HG02884 (cell line): ENCODE results near the gene HEXIM1.
A peak's percentile ranks its signal among the peaks of the same experiment; 100 is the strongest.

ENCODE experiments used
- ATAC-seq: cut with Tn5 transposase; IDR thresholded peaks from one replicate; pipeline ENCODE4 v1.9.1; 2021; ENCODE audit warnings: mild to moderate bottlenecking, moderate library complexity; ENCODE audit not compliant: unreplicated experiment

HEXIM1 gene, protein sequence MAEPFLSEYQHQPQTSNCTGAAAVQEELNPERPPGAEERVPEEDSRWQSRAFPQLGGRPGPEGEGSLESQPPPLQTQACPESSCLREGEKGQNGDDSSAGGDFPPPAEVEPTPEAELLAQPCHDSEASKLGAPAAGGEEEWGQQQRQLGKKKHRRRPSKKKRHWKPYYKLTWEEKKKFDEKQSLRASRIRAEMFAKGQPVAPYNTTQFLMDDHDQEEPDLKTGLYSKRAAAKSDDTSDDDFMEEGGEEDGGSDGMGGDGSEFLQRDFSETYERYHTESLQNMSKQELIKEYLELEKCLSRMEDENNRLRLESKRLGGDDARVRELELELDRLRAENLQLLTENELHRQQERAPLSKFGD

DNA sequence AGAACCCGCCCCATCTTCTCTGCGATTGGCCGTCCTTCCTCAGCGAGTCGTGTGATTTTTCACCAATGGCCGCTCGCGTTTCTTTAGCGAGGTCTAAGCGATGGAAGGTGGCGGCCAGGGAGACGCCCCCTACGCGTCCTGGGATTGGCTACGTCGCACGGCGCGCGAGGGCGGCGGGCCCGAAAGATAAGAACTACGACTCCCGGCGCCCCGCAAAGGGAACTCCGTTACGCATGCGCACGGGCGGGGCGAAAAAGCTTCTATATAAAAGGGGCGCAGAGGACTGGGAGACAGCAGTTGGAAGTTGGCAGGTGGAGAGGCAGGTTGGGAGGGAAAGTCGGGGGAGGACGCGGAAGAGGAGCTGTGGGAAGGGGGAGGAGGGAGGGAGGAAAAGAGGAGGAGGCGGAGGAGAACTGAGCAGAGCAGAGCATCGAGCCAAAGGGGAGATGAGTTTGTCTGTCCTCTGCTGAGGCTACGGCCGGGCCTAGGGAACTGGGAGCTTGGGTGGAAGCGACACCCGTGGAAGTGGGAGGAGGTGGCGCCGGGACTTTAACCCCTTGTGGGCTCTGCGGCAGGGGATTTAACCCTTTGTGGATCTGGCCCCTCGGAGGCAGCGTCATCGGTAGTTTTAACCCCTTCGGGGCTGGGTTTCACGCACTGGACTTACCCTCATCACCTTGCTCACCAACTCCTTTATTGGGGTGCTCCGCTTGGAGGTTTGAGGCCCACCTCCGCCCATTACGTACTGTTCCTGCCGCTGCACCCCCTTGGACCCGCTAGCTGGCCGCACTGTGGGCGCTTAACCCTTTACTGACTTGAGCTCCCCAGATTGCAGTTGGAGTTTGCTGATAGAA is at the start of gene HEXIM1:
Gene HEXIM1, plus strand, starts transcription at position 293 of the 854 bp plus-strand sequence. CDS start 716 bp downstream, outside the sequence.
- peak; percentile 75 for ATAC-seq

DNA sequence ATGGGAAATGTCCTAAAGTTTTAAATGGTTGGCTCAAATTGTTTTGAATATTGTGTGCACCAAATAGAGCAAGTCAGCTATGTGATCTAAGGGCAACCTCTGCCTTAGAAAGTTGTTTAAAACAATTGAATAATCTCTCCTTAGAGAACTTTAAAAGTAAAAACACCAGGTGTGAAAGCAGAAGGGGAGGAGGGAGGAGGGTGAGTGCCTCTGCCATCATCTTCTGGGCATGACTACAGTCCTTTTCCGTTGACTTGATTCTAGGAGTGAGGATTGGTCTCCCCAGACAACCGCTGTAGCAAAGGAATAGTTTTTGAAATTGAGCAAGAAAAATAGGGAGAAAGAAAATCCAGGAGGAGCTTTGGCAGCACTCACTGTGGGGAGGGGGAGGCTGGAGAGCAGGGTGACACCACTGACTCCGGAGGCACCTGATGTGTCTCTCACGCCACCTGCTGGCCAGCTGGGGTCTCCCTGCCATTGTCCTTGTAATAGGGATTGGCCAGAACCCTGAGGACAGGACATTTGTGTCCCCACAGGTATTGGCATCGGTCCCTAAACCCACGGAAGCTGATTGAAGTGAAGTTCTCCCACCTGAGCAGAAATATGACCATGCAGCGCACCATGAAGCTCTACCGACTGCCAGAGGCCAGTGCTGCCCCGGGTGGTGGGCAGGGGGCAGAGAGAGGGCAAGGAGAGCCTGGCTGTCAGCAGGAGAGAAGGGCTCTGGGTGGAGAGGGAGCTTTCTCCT is 49.2 kb upstream of the HEXIM1 start:
- no peak for ATAC-seq

DNA sequence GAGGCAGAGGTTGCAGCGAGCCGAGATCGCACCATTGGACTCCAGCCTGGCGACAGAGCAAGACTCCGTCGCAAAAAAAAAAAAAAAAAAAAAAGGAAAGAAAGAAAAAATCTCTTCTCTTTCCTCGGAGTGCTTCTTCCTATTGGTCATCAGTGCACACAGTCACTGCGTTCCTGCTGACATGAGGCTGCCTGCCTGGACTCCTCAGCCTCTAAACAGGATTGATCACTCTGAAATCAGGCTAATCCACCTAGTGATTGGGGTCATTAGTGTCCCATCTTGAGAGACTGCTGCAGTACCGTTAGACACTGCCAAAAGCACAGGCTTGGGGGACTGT is 46.8 kb upstream of the HEXIM1 start:
- ATAC-seq = no peak

DNA sequence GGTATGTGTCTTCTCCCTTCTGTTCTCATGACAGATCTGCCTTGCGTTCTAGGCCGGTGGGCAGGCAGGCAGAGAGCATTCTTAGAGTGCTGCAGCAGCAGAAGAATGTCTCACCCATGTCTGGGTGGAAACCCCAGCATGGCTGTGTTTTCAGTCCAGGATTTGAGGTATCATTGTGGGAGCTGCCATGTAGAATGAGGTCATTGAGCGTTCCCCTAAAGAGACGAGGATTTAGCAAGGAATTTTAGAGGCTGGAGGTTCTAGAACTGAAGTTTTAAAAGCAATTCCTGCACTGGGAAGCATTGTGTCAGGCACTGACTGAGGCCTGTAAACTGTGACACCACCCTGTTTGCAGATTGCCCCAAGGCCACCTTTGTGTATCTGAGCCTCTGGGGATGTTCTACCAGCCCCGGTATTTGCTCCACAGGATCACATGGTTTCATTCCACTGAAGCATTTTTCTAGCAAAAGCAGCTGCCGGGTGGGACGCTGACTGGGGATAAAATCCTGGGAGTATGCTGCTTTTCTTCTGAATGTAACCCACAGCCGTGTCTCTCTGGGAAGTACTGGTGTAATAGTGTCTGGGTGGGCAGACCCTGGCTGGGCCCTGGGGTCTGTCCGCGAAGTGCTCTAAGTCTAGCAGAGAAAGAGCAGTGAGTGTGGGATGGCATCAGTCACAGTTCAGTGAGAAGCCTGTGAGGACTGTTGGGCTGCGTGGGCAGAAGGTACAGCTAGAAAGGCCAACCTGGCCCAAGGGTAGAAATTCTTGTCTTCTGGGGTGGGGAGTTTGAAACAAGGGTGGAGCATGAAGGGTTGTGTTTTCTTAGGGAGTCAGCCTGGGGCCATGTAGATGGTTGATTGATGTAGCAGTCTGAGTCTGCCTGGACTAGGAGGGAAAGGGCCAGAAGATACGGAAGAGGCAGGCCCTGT is 46.1 kb upstream of the HEXIM1 start:
- ATAC-seq = no peak

DNA sequence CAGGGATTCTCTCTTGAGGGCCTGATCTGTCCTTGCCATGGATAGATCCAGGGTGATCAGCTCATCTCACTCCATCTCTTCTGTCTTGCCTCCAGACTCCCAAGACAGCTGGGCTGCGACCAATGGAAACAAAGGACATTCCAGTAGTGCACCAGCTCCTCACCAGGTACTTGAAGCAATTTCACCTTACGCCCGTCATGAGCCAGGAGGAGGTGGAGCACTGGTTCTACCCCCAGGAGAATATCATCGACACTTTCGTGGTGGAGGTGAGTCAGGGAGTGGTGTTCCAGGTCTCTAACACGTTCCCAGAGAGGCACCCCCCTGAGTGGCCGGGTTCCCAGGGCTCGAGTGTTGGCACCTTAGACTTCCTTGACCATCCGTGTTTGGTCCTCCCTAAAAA is 45.4 kb upstream of the HEXIM1 start:
- ATAC-seq = no peak

DNA sequence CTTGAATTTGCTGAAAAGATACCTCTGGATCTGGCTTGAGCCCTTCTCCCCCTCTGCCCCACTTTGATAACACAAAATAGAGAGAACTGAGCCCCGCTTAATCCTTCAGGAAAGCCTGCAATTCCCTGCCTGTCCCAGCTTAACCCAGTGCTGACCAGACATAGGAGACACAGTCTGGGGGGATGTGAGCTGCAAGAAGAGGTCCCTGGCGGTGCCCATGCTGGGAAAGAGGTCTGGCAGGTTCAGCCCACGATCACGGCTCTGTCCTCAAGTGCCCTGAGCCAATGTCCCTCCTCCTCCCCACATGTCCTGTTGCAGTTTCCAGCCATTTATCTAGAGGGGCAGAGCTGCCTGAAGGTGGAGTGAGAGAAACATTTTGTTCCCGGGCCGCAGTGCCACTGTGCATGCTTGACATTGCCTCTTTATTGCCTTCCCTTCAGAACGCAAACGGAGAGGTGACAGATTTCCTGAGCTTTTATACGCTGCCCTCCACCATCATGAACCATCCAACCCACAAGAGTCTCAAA is 44.9 kb upstream of the HEXIM1 start:
- no peak for ATAC-seq

GRCh38 chr17:45104029-45104428 is 44.2 kb upstream of the HEXIM1 start:
- ATAC-seq = no peak

GRCh38 chr17:45104497-45104896 is 43.8 kb upstream of the HEXIM1 start:
- no peak for ATAC-seq

DNA sequence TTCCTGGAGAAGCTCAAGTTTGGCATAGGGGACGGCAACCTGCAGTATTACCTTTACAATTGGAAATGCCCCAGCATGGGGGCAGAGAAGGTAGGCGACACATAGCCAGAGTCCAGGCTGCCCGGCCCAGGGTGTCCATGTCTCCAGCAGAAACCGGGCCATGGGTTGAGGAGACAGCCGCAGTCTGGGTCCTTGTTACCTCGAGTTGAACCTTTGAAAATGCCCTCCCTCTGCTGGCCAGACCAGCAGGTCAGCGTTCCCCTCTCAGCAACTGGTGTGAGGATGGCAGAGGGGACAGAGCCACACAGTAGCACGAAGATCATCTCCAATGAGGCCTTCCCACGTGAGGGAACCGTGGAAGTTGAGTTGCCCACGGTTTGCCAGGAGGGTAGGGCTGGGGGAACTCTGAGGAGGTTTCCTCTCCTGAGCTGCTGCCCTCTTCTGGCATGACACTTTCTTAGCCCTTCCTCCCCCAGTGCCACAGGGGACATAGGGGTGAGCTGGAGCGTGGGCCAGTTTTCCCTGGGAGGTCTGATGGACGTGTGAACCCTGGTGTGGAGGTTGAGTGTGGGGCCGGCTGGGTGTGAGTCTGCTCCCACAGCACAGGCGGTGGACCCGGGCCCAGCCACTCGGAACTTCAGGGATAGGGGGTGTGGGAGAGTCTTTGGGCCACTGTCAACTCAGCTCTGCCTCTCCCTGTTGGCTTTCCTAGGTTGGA is 43.2 kb upstream of the HEXIM1 start:
- no peak for ATAC-seq

GRCh38 chr17:45106096-45106495 is 42.2 kb upstream of the HEXIM1 start:
- no peak for ATAC-seq

DNA sequence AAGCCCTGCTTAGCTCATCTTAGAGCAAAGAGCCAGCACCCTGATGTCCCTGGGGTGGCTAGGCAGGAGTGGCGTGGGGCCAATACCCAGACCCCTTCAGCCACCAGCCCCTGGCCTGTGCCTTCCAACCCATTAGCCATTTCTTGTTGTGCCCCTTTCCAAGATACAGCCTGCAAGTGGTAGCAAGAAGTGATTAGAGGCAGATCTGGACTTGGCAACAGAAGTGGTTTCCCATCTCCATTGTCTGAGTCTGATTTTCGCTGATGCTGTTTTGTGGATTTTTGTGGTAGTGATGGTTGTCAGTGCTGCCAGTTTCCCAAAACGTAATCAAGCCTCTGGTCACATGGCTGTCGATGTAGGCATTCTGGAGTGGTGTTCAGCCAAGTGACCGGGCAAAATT is 41.7 kb upstream of the HEXIM1 start:
- no peak for ATAC-seq

- ATAC-seq = no peak
Measured at GRCh38 chr17:45107293-45108010, 40.8 kb upstream of the HEXIM1 start.

DNA sequence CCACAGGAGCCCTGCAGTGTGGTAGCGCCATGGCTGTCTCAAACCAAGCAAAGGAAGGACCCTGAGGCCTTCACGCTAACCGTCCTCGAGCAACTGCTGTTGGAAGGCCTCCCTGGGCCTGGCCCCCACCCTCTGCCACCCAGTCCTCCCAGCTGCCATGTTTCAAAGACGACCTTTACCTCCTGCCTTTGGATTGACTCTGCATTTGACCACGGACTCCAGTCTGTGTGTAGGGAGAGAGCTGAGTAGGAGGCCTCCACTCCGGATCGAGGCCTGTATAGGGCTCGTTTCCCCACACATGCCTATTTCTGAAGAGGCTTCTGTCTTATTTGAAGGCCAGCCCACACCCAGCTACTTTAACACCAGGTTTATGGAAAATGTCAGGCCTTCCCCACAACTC is 40.2 kb upstream of the HEXIM1 start:
- no peak for ATAC-seq

GRCh38 chr17:45108595-45109521 is 39.4 kb upstream of the HEXIM1 start:
- no peak for ATAC-seq

GRCh38 chr17:45110676-45111611 is 37.3 kb upstream of the HEXIM1 start:
- no peak for ATAC-seq

GRCh38 chr17:45111850-45112249 is 36.4 kb upstream of the HEXIM1 start:
- no peak for ATAC-seq
